ENCODE measurements around the gene FAM111B. TPM values are rescaled to one million over a fixed set of nuclear protein-coding genes. Genes with fewer than 3 reads are reported as not detected.

FAM111B gene
- polyA plus RNA-seq, 1 donor from 2014 or later = 3.8 TPM

GRCh38 chr11:59137190-59137589 is 30.2 kb downstream of the FAM111B start:
- H3K27ac Mint-ChIP-seq = peak overlapping the region in 1 of 3 donors; percentile 10
- peaks cover 9% of the 10 kb centered on the region for H3K36me3 Mint-ChIP-seq
- H3K4me3 Mint-ChIP-seq = peak overlapping the region in 1 of 4 donors; percentile 24
- peaks cover 19 to 28% (median 23%) of the 10 kb centered on the region in 3 donors for H3K4me1 Mint-ChIP-seq
- no peaks in the 10 kb centered on the region for H3K27me3 Mint-ChIP-seq
- peaks cover 0 to 5% (median 3%) of the 10 kb centered on the region in 3 donors for H3K9me3 Mint-ChIP-seq

- peak overlapping the region in 1 of 3 donors; percentile 2 for H3K27ac Mint-ChIP-seq
- peak overlapping the region in 1 of 4 donors; percentile 24 for H3K4me3 Mint-ChIP-seq
- H3K9me3 Mint-ChIP-seq = no peaks in the 10 kb centered on the region
- H3K36me3 Mint-ChIP-seq = no peaks in the 10 kb centered on the region
- peaks cover 28 to 37% (median 36%) of the 10 kb centered on the region in 3 donors for H3K4me1 Mint-ChIP-seq
- H3K27me3 Mint-ChIP-seq = no peaks in the 10 kb centered on the region
Measured at GRCh38 chr11:59138643-59139042, 31.6 kb downstream of the FAM111B start.

GRCh38 chr11:59141191-59141590 is 34.2 kb downstream of the FAM111B start:
- Mint-ChIP-seq H3K27ac (peak overlapping the region in 1 of 3 donors; percentile 4), H3K4me1 (peaks cover 37 to 40% (median 40%) of the 10 kb centered on the region in 3 donors), H3K27me3 (no peaks in the 10 kb centered on the region), H3K36me3 (no peaks in the 10 kb centered on the region), H3K4me3 (peak overlapping the region; percentile 17 to 99 (median 92)), H3K9me3 (no peaks in the 10 kb centered on the region)

GRCh38 chr11:59141673-59142460 is 34.8 kb downstream of the FAM111B start:
- peak overlapping the region; percentile 98 to 99 (median 98) for H3K4me3 Mint-ChIP-seq
- H3K36me3 Mint-ChIP-seq = no peaks in the 10 kb centered on the region
- no peaks in the 10 kb centered on the region for H3K9me3 Mint-ChIP-seq
- peak overlapping the region; percentile 93 to 98 (median 96) for H3K27ac Mint-ChIP-seq
- no peaks in the 10 kb centered on the region for H3K27me3 Mint-ChIP-seq
- peaks cover 39 to 44% (median 44%) of the 10 kb centered on the region in 3 donors for H3K4me1 Mint-ChIP-seq

GRCh38 chr11:59142530-59143507 is 35.8 kb downstream of the FAM111B start, which contains the start of gene FAM111A:
TSS of gene FAM111A (plus strand) at chr11:59142856. CDS start at chr11:59148873, 6,017 bp downstream.
- H3K27me3 Mint-ChIP-seq = no peaks in the 10 kb centered on the region
- peaks cover 43 to 53% (median 51%) of the 10 kb centered on the region in 3 donors for H3K4me1 Mint-ChIP-seq
- no peaks in the 10 kb centered on the region for H3K36me3 Mint-ChIP-seq
- H3K9me3 Mint-ChIP-seq = no peaks in the 10 kb centered on the region
- peak within 1 kb of the TSS; percentile 93 to 98 (median 96) for H3K27ac Mint-ChIP-seq
- peak within 1 kb of the TSS; percentile 98 to 99 (median 98) for H3K4me3 Mint-ChIP-seq

- Mint-ChIP-seq H3K9me3 (no peaks in the 10 kb centered on the region), H3K4me1 (peaks cover 52 to 63% (median 63%) of the 10 kb centered on the region in 3 donors), H3K27me3 (no peaks in the 10 kb centered on the region), H3K27ac (peak overlapping the region; percentile 93 to 98 (median 96)), H3K4me3 (peak overlapping the region; percentile 98 to 99 (median 98)), H3K36me3 (no peaks in the 10 kb centered on the region)
Measured at GRCh38 chr11:59144096-59144495, 37.1 kb downstream of the FAM111B start.

- H3K4me1 Mint-ChIP-seq = peaks cover 56 to 67% (median 66%) of the 10 kb centered on the region in 3 donors
- no peaks in the 10 kb centered on the region for H3K27me3 Mint-ChIP-seq
- H3K4me3 Mint-ChIP-seq = peak overlapping the region; percentile 98 to 99 (median 98)
- H3K9me3 Mint-ChIP-seq = no peaks in the 10 kb centered on the region
- peak overlapping the region; percentile 93 to 98 (median 96) for H3K27ac Mint-ChIP-seq
- H3K36me3 Mint-ChIP-seq = no peaks in the 10 kb centered on the region
Measured at GRCh38 chr11:59144579-59145345, 37.7 kb downstream of the FAM111B start.

GRCh38 chr11:59145534-59145933 is 38.5 kb downstream of the FAM111B start:
- Mint-ChIP-seq H3K27me3 (no peaks in the 10 kb centered on the region), H3K9me3 (no peaks in the 10 kb centered on the region), H3K4me3 (peak overlapping the region; percentile 73 to 99 (median 98)), H3K36me3 (no peaks in the 10 kb centered on the region), H3K4me1 (peaks cover 56 to 69% (median 66%) of the 10 kb centered on the region in 3 donors), H3K27ac (peak overlapping the region in 1 of 3 donors; percentile 61)

- Mint-ChIP-seq H3K4me1 (peaks cover 34 to 43% (median 41%) of the 10 kb centered on the region in 3 donors), H3K9me3 (no peaks in the 10 kb centered on the region), H3K27ac (peak overlapping the region; percentile 11 to 88 (median 35)), H3K4me3 (peak overlapping the region; percentile 69 to 89 (median 84)), H3K36me3 (peaks cover 6% of the 10 kb centered on the region), H3K27me3 (no peaks in the 10 kb centered on the region)
Measured at GRCh38 chr11:59151761-59152160, 44.7 kb downstream of the FAM111B start.

GRCh38 chr11:59152312-59152951 is 45.4 kb downstream of the FAM111B start:
- Mint-ChIP-seq H3K4me3 (peak overlapping the region; percentile 69 to 89 (median 84)), H3K36me3 (peaks cover 6% of the 10 kb centered on the region), H3K9me3 (no peaks in the 10 kb centered on the region), H3K4me1 (peaks cover 28 to 37% (median 36%) of the 10 kb centered on the region in 3 donors), H3K27ac (peak overlapping the region; percentile 35 to 88 (median 88)), H3K27me3 (no peaks in the 10 kb centered on the region)

- Mint-ChIP-seq H3K27ac (no peak overlapping the region), H3K4me3 (no peak overlapping the region), H3K4me1 (peaks cover 21 to 26% (median 22%) of the 10 kb centered on the region in 3 donors), H3K9me3 (no peaks in the 10 kb centered on the region), H3K36me3 (peaks cover 6% of the 10 kb centered on the region), H3K27me3 (no peaks in the 10 kb centered on the region)
Measured at GRCh38 chr11:59154610-59155009, 47.6 kb downstream of the FAM111B start.

GRCh38 chr11:59157433-59157832 is 50.4 kb downstream of the FAM111B start:
- Mint-ChIP-seq H3K9me3 (no peaks in the 10 kb centered on the region), H3K27ac (peak overlapping the region in 1 of 3 donors; percentile 86), H3K4me1 (peaks cover 12 to 14% (median 12%) of the 10 kb centered on the region in 3 donors), H3K36me3 (no peaks in the 10 kb centered on the region), H3K4me3 (no peak overlapping the region), H3K27me3 (no peaks in the 10 kb centered on the region)

GRCh38 chr11:59158206-59159068 is 51.4 kb downstream of the FAM111B start:
- Mint-ChIP-seq H3K36me3 (no peaks in the 10 kb centered on the region), H3K27ac (peak overlapping the region in 2 of 3 donors; percentile 16 to 86), H3K27me3 (peaks cover 1% of the 10 kb centered on the region), H3K9me3 (no peaks in the 10 kb centered on the region), H3K4me3 (peak overlapping the region in 1 of 4 donors; percentile 43), H3K4me1 (peaks cover 6 to 7% (median 7%) of the 10 kb centered on the region in 3 donors)

All from IgD-negative memory B cell (primary cell).